GM12872 (cell line): Measurements from ENCODE around the gene SLC27A1.
A peak's percentile ranks its signal among the peaks of the same experiment; 100 is the strongest.

ENCODE experiments used
- TF ChIP-seq, protein P1 (sequence below): IDR thresholded peaks from 3 replicates; pipeline ENCODE4 v1.5.1; 2011; ENCODE audit warnings: low read depth, mild to moderate bottlenecking, low read length, moderate library complexity; ENCODE audit not compliant: insufficient read depth

Gene SLC27A1

DNA sequence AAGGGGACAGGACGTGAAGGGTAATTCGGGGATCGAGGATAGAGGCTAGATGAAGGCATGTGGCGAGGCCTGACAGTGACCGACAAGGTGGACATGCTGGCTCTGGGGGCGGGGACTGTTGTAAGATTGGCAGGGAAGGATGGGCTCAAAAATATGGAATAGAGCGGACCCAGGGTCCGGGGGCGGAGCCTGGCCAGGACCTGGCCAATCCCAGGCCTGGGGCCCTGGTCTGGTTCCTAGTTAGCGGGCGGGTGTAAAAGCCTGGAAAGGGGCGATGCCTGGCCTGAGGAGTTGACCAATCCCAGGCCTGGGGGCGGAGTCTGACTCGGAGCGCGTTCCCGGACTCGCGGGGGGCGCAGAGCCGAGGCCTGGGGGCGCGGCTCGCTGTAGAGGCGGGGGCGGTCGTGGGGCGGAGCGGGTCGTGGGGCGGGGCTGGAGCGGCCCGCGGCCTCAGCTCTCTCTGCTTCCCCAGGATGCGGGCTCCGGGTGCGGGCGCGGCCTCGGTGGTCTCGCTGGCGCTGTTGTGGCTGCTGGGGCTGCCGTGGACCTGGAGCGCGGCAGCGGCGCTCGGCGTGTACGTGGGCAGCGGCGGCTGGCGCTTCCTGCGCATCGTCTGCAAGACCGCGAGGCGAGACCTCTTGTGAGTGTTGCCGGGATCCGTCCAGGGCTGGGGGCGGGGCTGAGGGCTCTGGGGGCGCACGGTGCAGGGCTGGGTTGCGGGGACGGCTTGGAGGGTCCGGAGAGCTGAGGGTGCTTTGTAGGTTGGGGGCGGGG is at the start of gene SLC27A1:
Gene SLC27A1, plus strand, starts transcription at position 457 of the 774 bp plus-strand sequence. Its CDS starts 17 bp downstream, at position 474.
- TF ChIP-seq, protein P1, sequence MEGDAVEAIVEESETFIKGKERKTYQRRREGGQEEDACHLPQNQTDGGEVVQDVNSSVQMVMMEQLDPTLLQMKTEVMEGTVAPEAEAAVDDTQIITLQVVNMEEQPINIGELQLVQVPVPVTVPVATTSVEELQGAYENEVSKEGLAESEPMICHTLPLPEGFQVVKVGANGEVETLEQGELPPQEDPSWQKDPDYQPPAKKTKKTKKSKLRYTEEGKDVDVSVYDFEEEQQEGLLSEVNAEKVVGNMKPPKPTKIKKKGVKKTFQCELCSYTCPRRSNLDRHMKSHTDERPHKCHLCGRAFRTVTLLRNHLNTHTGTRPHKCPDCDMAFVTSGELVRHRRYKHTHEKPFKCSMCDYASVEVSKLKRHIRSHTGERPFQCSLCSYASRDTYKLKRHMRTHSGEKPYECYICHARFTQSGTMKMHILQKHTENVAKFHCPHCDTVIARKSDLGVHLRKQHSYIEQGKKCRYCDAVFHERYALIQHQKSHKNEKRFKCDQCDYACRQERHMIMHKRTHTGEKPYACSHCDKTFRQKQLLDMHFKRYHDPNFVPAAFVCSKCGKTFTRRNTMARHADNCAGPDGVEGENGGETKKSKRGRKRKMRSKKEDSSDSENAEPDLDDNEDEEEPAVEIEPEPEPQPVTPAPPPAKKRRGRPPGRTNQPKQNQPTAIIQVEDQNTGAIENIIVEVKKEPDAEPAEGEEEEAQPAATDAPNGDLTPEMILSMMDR, result no peak

DNA sequence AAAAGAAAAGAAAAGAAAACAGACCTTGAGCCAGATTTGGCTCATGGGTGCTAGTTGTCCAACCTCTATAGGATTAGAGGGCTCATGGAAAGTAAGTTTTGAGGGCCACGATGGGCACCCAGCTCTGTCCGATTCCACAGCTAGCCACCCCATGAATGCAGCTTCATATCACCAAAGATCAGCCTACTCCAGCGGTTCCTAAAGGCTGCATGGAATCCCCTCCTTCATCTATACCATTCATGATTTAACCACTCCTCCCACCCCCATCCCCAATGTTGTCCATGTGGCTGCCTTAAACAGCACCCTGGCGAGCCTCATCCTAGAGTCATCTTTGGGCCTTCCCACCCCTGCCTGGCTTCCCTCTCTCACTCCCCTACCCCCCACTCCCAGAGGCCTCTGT is 48.4 kb upstream of the SLC27A1 start:
- TF ChIP-seq, protein P1, result no peak

DNA sequence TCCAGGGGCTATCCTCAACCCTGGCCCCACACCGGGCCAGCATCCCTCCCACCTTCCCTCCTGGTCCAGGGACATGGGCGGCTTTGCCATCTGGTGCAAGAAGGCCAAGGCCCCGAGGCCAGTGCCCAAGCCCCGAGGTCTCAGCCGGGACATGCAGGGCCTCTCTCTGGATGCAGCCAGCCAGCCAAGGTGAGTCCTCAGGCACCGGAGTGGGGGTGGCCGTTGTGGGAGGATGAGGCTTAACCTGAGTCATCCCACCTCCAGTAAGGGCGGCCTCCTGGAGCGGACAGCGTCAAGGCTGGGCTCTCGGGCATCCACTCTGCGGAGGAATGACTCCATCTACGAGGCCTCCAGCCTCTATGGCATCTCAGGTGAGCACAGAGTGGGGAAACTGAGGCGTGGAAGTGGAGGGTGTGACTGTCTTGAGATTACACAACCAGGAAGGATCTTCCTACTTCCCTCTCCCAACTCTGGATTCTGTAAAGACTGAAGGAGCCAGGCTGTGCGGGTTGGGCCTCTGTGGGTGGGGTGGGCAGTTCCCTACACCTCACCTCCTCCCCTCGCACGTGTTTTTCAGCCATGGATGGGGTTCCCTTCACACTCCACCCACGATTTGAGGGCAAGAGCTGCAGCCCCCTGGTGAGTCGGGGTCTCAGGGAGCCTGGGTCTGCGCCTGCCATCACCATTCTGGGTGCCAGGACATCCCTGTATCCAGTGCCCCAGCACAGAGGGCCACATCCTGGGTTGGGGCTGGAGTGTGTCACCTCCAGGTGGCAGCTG is 46.7 kb upstream of the SLC27A1 start:
- TF ChIP-seq, protein P1, result no peak

DNA sequence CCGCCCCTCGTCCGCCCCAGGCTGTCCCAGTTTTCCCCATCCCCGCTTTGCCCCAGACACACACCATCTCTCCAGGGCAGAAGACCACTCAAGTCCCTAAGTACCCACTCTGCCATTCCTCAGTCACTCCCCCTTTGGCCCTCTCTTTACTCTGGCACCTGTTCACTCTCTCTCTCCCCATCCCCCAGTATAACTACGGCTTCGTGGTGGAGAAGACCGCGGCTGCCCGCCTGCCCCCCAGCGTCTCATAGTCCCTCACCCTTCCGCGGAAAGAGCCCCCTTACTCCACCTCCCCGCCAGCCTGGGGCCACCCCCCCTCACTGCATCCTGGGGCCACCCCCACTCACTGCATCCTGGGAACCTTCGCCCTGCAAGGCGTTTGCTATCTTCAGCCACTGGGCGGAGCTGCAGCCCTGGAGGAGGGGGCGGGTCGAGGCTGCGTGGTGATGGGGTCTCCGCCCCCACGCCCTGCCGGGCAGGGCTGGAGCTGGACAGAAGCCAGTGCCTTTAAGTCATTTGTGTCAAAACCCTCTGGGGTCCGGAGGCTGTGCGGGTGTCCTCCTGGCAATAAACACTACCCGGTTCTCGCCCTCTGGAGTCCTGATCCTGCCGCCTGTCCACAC is 45.5 kb upstream of the SLC27A1 start:
- TF ChIP-seq, protein P1, result peak; percentile 44

DNA sequence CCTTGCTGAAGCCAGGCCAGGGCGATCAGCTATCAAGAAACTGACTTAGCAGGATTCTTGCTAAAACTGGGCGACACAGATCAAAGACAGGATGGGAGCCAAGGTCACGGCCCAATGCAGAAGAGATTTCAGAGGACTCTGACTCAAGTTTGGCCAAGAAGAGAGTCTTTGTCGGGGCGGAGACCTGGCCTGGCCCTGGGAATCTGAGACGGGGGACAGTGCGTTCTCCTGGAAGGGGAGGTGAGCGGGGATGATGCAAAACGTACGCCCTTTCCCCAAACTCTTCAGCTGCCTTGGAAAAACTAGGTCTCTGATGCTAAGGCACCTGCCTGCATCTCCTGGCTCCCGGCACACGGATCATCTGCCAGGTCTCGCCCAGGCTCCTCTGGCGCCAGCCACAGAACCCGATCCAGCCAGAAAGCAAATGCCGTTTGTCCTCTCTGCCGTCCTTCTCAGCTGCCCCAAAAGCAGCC is 40.6 kb upstream of the SLC27A1 start:
- TF ChIP-seq, protein P1, result no peak

DNA sequence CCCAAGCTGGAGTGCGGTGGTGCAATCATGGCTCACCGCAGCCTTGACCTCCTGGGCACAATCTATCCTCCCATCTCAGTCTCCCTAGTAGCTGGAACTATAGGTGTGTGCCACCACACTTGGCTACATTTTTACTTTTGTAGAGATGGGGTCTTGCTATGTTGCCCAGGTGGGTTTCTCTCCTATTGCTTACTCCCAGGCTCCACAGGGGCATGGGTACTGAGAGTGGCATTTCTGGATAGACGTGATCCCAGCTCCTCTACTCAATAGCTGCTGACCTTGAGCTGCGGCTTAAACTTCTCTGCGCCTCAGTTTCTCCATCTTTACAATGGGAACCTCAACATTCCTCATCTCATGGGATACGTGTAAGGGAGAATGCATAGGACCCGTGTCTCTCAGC is 38.9 kb upstream of the SLC27A1 start:
- TF ChIP-seq, protein P1, result no peak

DNA sequence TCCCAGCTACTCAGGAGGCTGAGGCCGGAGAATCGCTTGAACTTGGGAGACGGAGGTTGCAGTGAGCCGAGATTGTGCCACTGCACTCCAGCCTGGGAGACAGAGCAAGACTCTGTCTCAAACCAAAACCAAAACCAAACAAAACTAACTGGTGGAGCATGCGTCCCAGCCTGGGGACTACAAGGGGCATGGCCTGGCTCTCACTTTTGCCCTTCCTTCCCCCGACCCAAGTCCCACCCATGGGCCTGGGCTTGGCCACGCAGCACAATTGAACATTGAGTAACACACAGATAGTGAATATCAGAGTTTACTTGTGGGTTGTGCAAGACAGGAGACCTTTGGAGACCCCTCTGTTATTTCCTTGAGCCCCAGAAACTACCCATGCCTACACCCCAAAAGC is 35.1 kb upstream of the SLC27A1 start:
- TF ChIP-seq, protein P1, result no peak
